RKO (cell line): Measurements from ENCODE around the gene PRKD1.
A peak's percentile ranks its signal among the peaks of the same experiment; 100 is the strongest.

Experiments
- DNase-seq: peaks from one replicate; pipeline ENCODE4 v3.0.0-alpha.2; 2016; ENCODE audit warnings: low spot score

Gene PRKD1

GRCh38 chr14:29672831-29673230 is 254.8 kb downstream of the PRKD1 start:
- DNase-seq = no peak

GRCh38 chr14:29671034-29671433 is 256.6 kb downstream of the PRKD1 start:
- DNase-seq = no peak

- DNase-seq = no peak
Observed at GRCh38 chr14:29668201-29668600, 259.4 kb downstream of the PRKD1 start.

GRCh38 chr14:29664515-29664914 is 263.1 kb downstream of the PRKD1 start:
- no peak for DNase-seq

- DNase-seq = no peak
Observed at GRCh38 chr14:29663281-29663801, 264.3 kb downstream of the PRKD1 start.

- no peak for DNase-seq
Observed at GRCh38 chr14:29654901-29655550, 272.6 kb downstream of the PRKD1 start.

GRCh38 chr14:29653303-29653702 is 274.3 kb downstream of the PRKD1 start:
- no peak for DNase-seq

- DNase-seq = no peak
Observed at GRCh38 chr14:29652571-29652970, 275.1 kb downstream of the PRKD1 start.

- DNase-seq = no peak
Observed at GRCh38 chr14:29650554-29651269, 276.9 kb downstream of the PRKD1 start.

GRCh38 chr14:29649170-29649569 is 278.5 kb downstream of the PRKD1 start:
- no peak for DNase-seq

- no peak for DNase-seq
Observed at GRCh38 chr14:29648045-29648444, 279.6 kb downstream of the PRKD1 start.

GRCh38 chr14:29645117-29645516 is 282.5 kb downstream of the PRKD1 start:
- DNase-seq = no peak

GRCh38 chr14:29643433-29644211 is 284.0 kb downstream of the PRKD1 start:
- no peak for DNase-seq

GRCh38 chr14:29637411-29637810 is 290.2 kb downstream of the PRKD1 start:
- no peak for DNase-seq

- DNase-seq = no peak
Observed at GRCh38 chr14:29636870-29637269, 290.8 kb downstream of the PRKD1 start.

GRCh38 chr14:29630566-29631160 is 297.0 kb downstream of the PRKD1 start:
- no peak for DNase-seq

- DNase-seq = no peak
Observed at GRCh38 chr14:29629839-29630238, 297.8 kb downstream of the PRKD1 start.

- peak; percentile 31 for DNase-seq
Observed at GRCh38 chr14:29627137-29627536, 300.5 kb downstream of the PRKD1 start.

GRCh38 chr14:29618323-29619067 is 309.2 kb downstream of the PRKD1 start:
- no peak for DNase-seq

GRCh38 chr14:29616922-29617321 is 310.7 kb downstream of the PRKD1 start:
- no peak for DNase-seq

GRCh38 chr14:29608861-29609260 is 318.8 kb downstream of the PRKD1 start:
- no peak for DNase-seq

GRCh38 chr14:29607169-29607568 is 320.5 kb downstream of the PRKD1 start:
- no peak for DNase-seq
